Right cardiac atrium (tissue), 5 donors: ENCODE measurements around the gene UNC5C. TPM values are rescaled to one million over a fixed set of nuclear protein-coding genes. Genes with fewer than 3 reads are reported as not detected.

Experiments
- ATAC-seq, 2 donors: fragments of 200-7000 bp; cut with Tn5 transposase; one replicate each; pipeline versions ENCODE4 v1.8.0 to v1.9.1; 2020; ENCODE audit warnings: moderate library complexity in 2 of 2, mild to moderate bottlenecking in 1 of 2
- DNase-seq, 3 donors: peaks; one replicate each; pipeline ENCODE4 v3.0.0-alpha.2; 2020
- H3K27ac ChIP-seq: one replicate; pipeline ENCODE4 v1.5.1; 2013; ENCODE audit warnings: mild to moderate bottlenecking, low read length, control low read depth, moderate library complexity
- H3K27me3 ChIP-seq: one replicate; pipeline ENCODE4 v1.6.1; 2013; ENCODE audit not compliant: control insufficient read depth, insufficient read depth
- H3K4me1 ChIP-seq: one replicate; pipeline ENCODE4 v1.6.1; 2013; ENCODE audit warnings: low read length; ENCODE audit not compliant: control insufficient read depth, insufficient read depth
- H3K4me3 ChIP-seq: one replicate; pipeline ENCODE4 v1.5.1; 2013; ENCODE audit warnings: low read length, control low read depth
- H3K9me3 ChIP-seq: one replicate; pipeline ENCODE4 v1.6.1; 2013; ENCODE audit warnings: low read length; ENCODE audit not compliant: control insufficient read depth
- WGBS: extraction: QIAGEN DNeasy Blood & Tissue Kit; methylation state at CpG from one replicate; pipeline ENCODE4 v1.1.7; 2013; 5-methylcytosine and 5-hydroxymethylcytosine counted together
- intact Hi-C, 4 donors: fragments of 100-400 bp; cut with DNase I; formaldehyde crosslinking; loops; one replicate each; pipeline versions ENCODE4 v1.11.0 to v1.14.0; 2022 to 2023
- polyA plus RNA-seq: library from polyadenylated mRNA; stranded (reverse); fragments of 200-250 nt; gene quantifications from one replicate; pipeline ENCODE4 v1.2.3, GENCODE V29; 2013
- total RNA-seq, 4 donors: library from RNA; stranded (reverse); fragmentation: NEBNext Ultra II Directional; extraction: Animal tissue kit (Norgen Biotek cat#: 25700); gene quantifications; one replicate each; pipeline ENCODE4 v1.2.1, GENCODE V29; 2021
- donor health status: healthy with polysubstance abuse.
- donor health status: DM: no; HTN: yes; CAD: no.
- donor health status: DM: no; HTN: no; CAD: no.
- donor health status: DM: no; HTN: yes; CAD: no; lungs with severe emphysema.
- donor health status: DM: yes; HTN: yes; CAD: no.

Gene UNC5C
- total and polyA plus RNA-seq, 5 donors, result 1.3 to 8.4 (median 5.8) TPM

DNA sequence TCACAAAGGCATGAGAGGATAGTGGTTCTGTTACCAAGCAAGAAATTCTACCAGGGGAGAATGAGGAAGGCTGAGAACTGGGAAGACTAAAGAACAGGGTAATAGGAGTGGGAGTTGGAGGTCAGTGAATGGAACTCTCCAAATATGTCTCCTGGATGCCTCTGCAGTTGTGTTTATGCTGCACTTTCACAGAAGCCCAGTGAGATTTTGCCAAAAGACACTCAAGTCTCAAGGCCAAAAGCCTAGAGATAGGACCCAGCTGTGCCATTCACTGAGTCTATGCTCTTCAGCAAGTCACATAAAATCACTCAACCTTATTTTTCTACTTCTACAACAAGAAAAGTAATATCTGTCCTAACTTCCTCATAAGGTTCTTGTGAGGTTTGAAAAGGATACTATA lies 285.4 kb downstream of the UNC5C start:
- Histone ChIP-seq H3K4me3 (no peak overlapping the region), H3K9me3 (no peaks in the 10 kb centered on the region), H3K4me1 (no peaks in the 10 kb centered on the region), H3K27ac (no peak overlapping the region), H3K27me3 (no peaks in the 10 kb centered on the region)
- intact Hi-C loops, result no loop called here
- ATAC-seq (peak; percentile 23 to 71), DNase-seq (no peak)

DNA sequence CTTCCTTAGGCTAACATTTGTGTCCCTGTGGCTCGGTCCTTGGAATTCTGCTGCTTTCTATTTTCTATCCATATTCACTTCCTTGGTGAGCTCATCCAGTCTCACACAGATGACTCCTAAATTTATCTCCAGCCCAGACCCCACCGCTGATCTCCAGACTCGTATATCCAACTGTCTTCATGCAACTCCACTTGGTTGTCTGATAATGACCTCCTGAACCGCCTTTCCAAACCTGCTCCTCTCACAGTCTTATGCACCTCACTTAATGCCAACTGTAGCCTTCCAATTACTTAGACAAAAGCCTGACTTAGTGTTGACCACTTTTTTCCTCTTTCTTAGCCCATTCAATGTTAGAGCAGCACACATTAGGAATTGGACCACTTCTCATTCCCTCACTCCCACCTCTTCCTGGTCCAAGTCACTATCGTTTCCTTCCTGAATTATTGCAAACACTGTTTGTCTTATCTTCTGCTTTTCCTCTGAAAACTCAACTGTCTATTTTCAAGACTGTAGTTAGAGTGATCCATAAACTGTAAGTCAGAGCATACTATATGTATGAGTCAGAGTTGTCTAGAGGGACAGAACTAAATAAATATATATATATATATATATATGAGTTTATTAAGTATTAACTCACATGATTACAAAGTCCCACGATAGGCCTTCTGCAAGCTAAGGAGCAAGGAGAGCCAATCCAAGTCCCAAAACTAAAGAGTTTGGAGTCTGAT lies 292.5 kb downstream of the UNC5C start:
- H3K4me3 ChIP-seq, result no peak overlapping the region
- no peaks in the 10 kb centered on the region for H3K9me3 ChIP-seq
- intact Hi-C loops, result no loop called here
- H3K27me3 ChIP-seq, result no peaks in the 10 kb centered on the region
- H3K27ac ChIP-seq, result no peak overlapping the region
- DNase-seq (no peak), ATAC-seq (no peak)
- 50% methylated on average over 6 of the region's 6 CpGs for WGBS
- H3K4me1 ChIP-seq, result peaks cover 2% of the 10 kb centered on the region

DNA sequence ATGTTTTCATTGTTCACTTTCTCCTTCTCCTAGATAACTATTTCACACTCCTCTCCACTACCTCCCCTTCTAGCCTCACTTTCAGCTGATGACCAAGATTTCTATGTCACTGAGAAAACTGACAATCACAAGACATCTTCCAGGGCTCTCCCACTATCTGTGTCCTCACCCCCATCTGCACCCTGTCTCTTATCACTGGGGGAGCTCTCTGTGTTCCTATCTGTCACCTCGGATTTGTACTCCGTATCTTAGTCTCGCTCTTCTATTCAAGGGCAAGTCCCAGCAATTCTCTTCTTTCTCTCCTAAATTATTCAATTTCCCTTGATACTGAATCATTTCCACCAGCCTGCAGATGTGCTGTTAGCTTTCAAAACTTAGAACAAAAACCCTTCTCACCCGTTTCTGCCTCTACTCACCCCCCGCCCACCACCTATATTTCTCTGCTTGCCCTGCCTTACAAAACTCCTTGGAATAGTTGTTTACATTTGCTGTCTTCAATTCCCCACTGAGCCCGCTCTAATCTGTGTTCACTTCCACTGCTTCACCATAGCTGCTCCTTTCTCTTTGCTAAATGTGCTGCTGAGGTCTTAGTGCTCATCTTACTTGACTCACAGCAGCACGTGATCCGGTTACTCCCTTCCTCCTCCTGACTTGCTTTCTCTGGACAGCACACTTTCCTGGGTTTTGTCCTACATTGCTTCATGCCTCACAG lies 293.2 kb downstream of the UNC5C start:
- Histone ChIP-seq H3K9me3 (no peaks in the 10 kb centered on the region), H3K4me3 (no peak overlapping the region), H3K4me1 (peaks cover 2% of the 10 kb centered on the region), H3K27ac (no peak overlapping the region), H3K27me3 (no peaks in the 10 kb centered on the region)
- WGBS, result 48% methylated on average over 8 of the region's 8 CpGs
- intact Hi-C loops, result no loop called here
- DNase-seq (no peak), ATAC-seq (peak; percentile 76 to 88)

DNA sequence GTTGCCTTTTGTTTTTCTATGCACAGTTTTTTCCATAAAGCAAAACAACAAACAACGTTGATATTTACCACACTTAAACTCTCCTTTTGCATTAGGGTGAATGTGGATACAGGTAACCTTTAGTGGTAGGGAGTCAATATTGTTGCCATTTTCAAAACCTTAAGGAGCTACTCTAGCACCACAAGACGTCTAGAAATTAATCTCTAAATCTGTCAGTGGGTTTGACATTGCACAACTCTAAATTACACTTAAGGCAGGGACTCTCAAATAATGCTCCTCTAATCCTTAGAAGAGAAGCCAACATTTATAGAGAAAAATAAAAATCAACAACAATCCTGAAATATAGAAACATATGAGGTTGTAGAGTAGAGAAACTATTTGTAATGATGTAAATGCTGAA lies 297.2 kb downstream of the UNC5C start:
- intact Hi-C loops, result no loop called here
- Histone ChIP-seq H3K4me1 (peaks cover 2% of the 10 kb centered on the region), H3K27me3 (no peaks in the 10 kb centered on the region), H3K4me3 (no peak overlapping the region), H3K27ac (no peak overlapping the region), H3K9me3 (no peaks in the 10 kb centered on the region)
- ATAC-seq (no peak), DNase-seq (no peak)
- WGBS, result 62% methylated on average over 2 of the region's 2 CpGs

DNA sequence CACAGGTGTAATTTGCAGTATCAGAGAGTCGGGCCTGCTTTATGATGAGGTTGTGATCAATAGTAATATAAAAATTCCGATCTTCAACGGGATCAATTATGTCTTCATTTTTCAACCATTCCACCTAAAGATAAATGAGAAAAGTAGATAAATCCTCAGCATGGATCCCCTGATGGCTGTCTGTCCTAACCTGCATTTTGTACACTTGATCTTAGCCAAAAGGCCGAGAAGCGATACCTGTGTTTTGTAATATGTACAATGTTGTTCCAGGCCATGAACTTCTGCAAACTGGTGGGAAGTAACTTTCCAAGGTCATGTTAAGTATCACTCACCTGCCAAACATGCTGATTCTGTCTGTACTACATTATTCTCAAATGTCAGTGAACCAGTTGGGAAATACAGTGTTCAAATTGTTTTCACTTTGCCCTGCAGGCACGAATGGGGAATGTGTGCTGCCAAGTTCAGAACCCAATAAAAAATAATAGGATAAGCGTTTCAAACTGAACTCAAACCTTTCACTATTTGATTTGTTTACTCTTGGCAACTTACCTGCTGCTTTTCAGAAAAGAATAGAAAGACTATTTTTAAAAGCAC lies 298.1 kb downstream of the UNC5C start:
- Histone ChIP-seq H3K27me3 (no peaks in the 10 kb centered on the region), H3K4me1 (peaks cover 2% of the 10 kb centered on the region), H3K27ac (no peak overlapping the region), H3K9me3 (no peaks in the 10 kb centered on the region), H3K4me3 (no peak overlapping the region)
- ATAC-seq (no peak), DNase-seq (no peak)
- 83% methylated on average over 7 of the region's 7 CpGs for WGBS
- intact Hi-C loops, result no loop called here

DNA sequence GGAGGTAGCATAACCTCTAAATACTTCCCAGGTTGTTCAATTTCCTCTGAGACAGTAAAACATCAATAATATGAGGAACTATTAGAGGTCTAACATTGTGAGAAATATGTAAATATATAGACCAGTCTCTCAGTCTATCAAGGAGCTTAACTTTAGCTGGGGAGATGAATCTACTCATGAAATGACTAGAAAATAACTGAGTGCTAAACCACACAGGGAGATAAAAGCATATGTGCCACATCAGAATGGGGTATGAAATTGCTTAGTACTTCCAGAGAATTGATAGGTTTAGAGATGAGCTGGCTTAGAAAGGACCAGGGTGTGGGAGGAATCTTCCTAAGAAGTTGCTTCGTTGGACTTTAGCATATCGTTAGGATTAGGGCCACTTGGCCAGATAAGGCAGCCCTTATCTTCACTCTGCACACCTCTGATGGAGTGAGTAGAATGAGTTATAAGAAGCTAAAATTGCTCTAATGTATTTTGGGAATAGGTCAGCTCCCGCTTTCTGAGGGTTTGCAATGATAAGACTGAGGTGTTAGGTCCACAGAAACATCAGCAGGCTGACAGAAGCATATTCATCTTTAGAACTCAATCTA lies 299.2 kb downstream of the UNC5C start:
- whole genome bisulfite sequencing, result 43% methylated on average over 3 of the region's 3 CpGs
- H3K9me3 ChIP-seq, result no peaks in the 10 kb centered on the region
- no peak overlapping the region for H3K4me3 ChIP-seq
- H3K27me3 ChIP-seq, result no peaks in the 10 kb centered on the region
- peaks cover 2% of the 10 kb centered on the region for H3K4me1 ChIP-seq
- H3K27ac ChIP-seq, result no peak overlapping the region
- DNase-seq (no peak), ATAC-seq (no peak)
- intact Hi-C loops, result no loop called here

DNA sequence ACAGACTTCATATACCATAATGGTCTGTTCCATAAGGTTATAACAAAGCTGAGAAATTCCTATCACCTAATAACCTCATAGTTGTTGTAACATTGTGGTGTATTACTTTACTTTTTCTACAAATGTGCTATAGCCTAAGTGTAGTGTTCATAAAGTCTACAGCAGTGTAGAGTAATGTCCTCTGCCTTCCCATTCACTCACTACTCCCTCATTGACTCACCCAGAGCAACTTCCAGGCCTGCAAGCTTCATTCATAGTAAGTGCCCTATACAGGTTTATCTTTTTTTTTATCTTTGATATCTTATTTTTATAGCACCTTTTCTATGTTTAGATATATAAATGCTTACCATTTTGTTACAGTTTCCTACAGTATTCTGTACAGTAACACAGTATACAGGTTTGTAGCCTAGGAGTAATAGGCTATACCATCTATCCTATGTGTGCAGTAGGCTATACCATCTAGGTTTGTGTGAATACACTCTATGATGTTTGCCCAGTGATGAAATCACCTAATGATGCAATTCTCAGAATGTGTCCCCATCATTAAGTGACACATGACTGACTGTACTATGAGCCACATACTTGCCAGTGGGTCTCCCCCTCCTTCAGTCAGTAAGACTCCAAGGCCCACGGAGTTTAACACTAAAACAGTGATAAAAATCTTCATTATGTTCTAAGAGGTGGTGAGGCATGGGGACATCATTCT lies 299.9 kb downstream of the UNC5C start:
- WGBS, result 72% methylated on average over 1 of the region's 1 CpG
- DNase-seq (no peak), ATAC-seq (no peak)
- Histone ChIP-seq H3K9me3 (no peaks in the 10 kb centered on the region), H3K27me3 (no peaks in the 10 kb centered on the region), H3K27ac (no peak overlapping the region), H3K4me1 (peaks cover 2% of the 10 kb centered on the region), H3K4me3 (no peak overlapping the region)
- intact Hi-C loops, result no loop called here

DNA sequence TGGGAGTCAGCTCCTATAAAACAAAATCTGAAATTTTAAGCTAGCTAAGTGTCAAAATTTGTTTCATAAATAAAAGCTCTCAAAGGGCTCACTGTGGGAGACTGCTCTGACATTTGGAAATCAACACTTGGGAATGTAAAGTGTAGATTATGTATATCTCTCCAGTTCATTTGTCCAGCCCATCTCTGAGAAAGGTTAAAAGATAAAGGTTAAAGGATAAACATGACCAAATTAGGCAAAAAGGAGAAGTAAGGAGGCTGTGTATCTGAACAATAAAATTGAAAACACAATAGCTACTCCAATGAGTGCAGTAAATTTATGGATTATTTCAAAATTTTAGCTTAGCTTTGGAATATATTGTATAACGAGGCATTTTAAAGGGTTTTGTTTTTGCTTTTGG lies 304.9 kb downstream of the UNC5C start:
- no peak for DNase-seq
- H3K4me3 ChIP-seq, result no peak overlapping the region
- ATAC-seq, result no peak
- H3K9me3 ChIP-seq, result no peaks in the 10 kb centered on the region
- no peaks in the 10 kb centered on the region for H3K4me1 ChIP-seq
- H3K27ac ChIP-seq, result no peak overlapping the region
- H3K27me3 ChIP-seq, result no peaks in the 10 kb centered on the region
- intact Hi-C loops, result no loop called here
- 87% methylated on average over 1 of the region's 1 CpG for WGBS

DNA sequence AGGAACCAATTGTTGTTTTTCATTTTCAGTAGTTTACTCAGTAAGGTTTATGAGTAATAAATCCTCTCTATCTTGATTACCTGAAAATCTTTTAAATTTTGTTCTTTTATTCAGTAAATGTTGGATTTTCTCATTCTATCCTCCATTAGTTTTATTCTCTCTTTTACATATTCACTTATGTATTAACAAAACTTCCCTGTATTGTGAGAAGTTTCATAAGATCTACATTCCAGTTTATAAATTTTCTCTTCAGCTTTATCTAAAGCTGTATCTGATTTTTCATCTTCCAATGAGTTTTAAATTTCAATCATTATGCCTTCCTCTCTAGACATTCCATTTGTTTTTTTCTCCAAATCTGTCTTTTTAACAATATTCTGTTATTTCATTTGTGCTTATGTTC lies 310.2 kb downstream of the UNC5C start:
- Histone ChIP-seq H3K27me3 (no peaks in the 10 kb centered on the region), H3K27ac (no peak overlapping the region), H3K4me3 (no peak overlapping the region), H3K9me3 (no peaks in the 10 kb centered on the region), H3K4me1 (no peaks in the 10 kb centered on the region)
- ATAC-seq, result no peak
- DNase-seq, result no peak
- intact Hi-C loops, result no loop called here

DNA sequence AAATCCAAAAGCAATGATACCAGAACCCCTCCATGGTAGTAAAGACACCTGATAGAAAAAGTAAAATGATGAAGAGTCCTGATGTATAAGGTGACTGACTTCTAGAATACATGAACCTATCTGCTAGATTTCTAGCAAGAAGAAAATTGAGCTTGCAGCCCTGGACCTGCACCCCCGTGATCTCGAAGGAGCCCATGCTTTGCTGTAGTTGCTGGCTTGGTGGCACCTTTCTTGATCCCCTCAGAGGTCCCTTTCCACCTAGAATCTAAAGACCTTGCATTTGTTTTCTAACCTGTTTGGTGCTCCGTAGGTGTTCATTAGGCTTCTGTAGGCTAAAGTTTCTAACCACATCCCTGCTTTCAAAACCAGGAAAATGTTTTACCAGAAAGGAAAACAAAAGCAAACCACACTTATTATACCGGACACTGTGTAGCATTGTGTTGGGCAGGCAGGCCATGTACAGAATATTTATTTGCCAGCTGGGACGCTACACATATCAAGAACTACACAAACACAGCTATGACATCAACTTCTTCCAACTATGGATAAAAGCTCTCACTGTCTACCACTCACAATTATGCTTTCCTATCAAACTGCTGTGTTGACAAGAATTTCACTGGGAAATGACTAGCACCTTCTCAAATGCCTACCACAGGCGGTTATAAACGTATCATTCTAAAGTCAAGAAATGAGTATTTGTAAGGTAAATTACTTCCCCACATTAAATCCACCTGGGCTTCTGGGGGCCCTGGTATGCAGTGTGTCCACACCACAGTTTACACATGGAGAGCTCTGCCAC lies 316.2 kb downstream of the UNC5C start:
- no peak overlapping the region for H3K4me3 ChIP-seq
- H3K27me3 ChIP-seq, result no peaks in the 10 kb centered on the region
- WGBS, result 76% methylated on average over 7 of the region's 7 CpGs
- no peaks in the 10 kb centered on the region for H3K9me3 ChIP-seq
- DNase-seq, result no peak
- no peak overlapping the region for H3K27ac ChIP-seq
- intact Hi-C loops, result no loop called here
- no peak for ATAC-seq
- no peaks in the 10 kb centered on the region for H3K4me1 ChIP-seq
